T1000 (cell line): ENCODE data around the gene MYNN.
"Not testable (repeated sequence)": the region's sequence is repeated elsewhere in the genome, so short reads cannot be mapped to it uniquely, and the experiment has no call there.

Source experiments
- DNase-seq: peaks from one replicate; lab custom pipeline; 2025; ENCODE audit warnings: mixed read lengths; lab: John Stamatoyannopoulos, UW

Gene MYNN

DNA sequence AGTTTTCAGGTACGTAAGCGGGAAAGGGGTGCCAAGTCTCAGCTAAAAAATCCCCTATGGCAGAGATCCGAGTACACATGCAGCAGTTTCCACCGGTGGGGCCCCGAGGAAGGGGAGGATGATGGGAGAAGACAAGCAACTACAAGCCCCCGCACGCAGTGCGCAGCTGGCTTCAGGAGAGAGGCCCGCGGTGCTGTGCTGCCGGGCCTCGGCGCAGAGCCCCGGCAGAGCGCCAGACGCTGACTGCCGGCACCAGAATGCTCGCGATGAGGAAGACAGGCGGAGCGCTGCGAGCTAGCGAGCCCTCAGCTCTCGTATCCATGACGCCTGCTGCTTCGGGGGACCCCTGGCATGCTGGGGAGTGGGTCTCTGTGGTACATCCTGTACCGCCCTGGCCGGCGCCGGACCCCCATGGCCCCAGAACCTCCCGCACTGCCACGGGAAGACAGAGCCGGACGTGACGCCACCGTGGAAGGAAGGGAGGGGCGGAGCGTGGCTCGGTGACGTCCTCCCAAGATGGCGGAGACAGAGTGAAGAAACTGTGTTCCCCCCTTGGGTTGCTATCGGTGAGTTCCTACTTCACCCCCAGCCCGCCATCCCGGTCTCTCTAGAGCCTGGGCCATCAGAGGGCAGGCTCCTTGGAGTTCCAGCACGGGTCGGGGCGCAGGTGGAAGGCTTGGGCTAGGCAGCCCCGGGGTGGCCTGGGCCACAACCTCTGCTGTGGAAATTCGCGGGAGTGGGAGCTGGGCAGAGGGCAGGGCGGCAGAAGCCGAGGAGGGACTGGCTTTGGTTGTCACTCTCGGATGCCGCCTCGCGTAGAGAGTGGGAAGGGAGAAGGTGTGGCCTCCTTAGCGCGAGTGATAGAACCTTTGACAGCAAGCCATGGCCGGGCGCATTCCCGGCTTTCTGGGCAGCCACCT lies at the start of gene MYNN:
Gene MYNN, plus strand, starts transcription at position 500 of the 920 bp plus-strand sequence. CDS start 900 bp downstream, outside the sequence.
- peak; percentile 79 for DNase-seq

DNA sequence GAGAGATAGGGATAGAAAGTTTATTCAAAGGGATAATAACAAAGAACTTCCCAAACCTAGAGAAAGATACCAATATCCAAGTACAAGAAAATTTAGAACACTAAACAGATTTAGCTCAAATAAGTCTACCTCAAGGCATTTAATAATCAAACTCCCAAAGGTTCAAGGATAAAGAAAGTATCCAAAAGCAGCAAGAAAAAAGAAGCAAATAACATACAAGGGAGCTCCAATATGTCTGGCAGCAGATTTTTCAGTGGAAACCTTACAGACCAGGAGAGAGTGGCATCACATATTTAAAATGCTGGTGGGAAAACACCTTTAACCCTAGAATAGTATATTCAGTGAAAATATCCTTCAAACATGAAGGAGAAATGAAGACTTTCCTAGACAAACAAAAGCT lies 41.3 kb upstream of the MYNN start:
- not testable (repeated sequence) for DNase-seq

DNA sequence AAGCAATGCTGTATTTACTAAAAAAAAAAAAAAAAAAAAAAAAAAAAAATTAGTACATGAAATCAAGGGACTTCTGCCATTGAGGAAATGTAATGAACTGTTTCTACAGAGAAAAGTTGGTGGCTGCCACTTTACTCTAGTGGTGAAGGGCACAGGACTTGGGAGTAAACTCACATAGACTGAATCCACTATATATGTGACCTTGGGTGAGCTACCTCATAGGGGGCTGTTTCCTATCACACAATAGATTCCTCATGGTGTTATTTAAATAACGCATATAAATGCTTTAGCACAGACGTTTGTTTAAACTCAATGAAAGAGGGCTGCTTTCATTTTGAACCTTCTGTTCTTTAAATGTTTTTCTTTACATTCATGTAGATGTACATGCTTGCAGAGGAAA lies 34.1 kb upstream of the MYNN start:
- no peak for DNase-seq

DNA sequence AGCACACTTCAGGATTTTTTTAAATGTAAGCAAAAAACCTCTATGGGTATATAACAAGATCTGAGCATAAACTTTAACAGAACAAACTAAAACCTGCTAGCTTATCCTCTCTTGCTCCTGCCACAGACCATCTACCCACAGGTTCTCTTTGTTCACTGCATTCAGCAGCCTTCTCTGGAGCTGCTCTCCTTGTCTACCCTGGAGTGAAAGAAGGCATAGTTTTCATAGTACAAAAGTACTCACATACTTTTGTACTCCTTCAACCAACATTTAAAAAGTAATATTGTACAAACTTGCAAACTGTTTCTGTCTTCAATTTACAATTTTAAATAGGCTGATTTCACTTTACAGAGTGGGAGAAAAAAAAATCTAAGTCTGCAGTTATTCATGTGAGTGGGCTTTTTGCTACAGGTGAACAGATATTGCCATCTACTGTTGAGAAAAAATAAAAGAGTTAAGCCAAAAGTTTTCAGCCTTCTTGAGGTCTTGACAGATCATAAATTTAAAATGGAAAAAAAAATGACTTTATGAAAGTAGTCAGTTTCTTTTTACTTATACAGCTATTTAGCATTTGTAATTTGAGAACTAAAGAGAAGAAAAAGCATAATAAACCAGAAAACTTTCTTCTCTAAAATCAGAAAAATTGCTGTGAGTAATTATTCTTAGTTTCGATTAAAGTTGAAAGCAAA lies 28.7 kb upstream of the MYNN start:
- no peak for DNase-seq

DNA sequence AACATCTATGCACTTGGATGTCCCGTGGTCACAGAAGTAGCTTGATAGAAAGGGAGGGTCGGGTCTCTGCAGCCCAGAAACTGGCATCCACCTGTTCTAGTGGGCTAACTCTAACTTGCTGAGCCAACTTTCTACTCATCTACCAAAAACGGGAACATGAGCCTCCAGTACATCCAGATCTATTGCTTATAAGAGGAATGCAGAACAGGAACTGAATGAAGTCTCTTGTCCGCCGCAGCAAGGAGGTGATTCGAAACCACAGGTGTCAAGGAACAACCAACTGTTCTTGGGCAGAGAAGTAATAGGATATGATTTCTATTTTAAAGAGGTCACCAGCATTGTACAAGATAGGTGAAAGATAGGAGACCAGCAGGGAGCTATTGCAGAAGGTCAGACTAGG lies 26.3 kb upstream of the MYNN start:
- DNase-seq = no peak

DNA sequence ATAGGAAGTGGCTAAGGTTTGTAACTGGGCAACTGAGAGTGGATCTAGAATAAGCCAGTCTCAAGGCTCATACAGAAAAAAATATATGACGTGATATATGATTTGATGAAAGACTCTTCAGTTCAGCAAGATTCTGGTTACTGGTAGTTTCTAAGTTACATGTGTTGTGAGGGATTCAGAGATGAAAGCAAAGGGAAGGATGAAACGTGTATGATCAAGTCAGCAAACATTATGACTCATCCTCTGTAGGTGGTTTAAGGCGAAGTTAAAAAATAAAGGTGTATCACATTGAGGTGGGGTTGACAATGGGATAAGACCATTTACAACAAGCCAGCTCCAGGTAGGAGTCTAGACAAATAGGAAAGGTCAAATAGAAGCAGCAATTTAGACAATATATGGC lies 24.5 kb upstream of the MYNN start:
- DNase-seq = no peak

DNA sequence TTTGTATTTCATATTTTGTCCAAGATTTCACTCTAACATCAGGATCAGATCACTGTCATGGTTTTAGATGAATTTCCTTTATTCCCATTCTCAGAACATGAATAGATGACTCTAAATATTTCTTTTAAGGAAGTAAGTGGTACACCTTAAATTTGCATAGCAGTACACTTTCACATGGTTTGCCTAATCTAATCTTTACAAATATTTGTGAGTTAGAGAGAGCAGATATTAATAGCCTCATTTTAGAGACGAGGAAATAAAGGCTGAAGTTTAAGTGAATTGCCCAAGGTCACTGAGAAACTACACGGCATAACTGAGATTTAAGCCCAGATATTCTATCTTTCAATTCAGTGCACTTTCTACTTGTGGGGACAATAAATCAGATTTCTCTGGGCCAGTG lies 22.5 kb upstream of the MYNN start:
- DNase-seq = no peak

DNA sequence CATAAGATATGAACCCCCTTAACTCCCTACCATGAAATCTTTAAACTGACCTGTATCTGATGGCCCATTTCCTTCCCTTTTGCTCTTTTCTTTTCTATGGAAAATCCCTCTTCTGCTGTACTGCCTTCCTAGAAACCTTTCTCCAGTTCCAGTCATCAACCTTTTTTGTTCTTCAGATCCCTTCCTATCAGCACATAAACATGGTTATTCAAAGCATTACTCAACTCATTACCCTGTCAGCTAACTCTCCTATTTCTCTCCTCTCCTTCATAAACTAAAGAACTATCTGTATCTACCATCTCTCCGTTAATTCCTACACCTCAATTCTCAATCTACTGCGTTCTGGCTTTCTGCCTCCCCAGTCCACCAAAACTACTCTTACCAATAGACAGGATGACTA lies 21.3 kb upstream of the MYNN start:
- DNase-seq = no peak

DNA sequence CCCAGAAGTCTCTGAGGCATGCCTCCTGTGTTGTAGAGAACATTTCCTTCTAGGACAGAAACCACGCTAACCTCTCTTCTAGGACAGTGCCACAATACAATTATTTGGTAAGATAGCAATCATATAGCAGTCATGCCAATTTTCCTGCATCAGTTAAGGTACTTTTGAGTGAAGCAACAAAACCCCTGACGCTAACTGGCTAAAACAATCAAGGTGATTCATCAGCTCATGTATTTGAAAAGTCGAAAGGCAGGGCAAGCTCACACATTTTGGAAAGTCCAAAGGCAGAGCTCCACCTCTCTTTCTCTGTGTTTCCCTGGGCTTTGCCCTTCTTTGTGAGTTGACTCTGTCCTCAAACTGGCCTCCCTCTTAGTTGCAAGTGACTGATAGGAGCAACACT lies 18.5 kb upstream of the MYNN start:
- DNase-seq = no peak

DNA sequence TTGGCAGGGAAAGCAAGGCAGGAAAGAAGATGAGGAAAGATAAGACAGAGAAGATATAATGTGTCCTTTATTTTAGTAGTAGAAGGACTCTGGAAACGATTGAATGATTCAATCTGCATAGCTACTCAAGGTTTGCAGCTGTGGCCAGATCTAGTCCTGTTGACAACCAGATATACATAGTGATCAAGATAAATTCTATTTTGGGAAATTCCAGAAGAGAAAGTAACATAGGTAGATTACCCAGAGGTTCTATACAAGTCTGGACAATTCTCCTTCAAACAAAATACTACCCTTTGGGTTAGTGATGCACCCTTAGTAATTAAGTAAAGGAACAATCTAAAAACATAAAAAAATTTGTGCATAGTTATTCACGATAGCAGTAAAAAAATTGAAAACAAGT lies 17.7 kb upstream of the MYNN start:
- no peak for DNase-seq

DNA sequence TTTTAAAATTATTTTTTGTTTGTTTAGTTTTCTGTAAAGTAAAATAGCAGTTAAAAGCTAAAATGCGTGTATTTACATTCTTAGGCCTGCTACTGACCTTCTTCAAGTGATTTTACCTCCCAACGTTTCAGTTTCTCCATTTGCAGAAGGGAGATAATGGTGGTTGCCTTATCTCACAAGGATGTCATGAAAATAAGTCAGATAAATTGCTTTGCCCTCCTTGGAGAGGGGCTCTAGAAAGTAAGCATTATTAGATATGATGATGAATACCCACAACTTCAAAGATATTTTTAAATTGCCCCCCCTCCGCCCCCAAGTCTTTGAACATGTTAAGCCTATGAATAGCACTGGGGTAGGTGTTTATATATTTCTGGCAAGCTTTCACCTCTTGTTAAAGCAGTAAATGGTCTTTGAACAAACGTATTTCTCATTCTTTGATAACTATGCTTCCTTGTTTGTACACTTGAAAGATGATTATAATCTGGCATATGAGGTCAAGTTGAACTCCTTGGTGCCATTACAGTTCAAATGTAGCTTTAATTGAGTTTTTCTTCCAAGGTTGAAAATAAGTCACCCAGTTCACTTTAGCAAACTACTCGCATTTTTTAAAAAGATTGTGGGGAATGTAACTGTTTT lies 14.7 kb upstream of the MYNN start:
- no peak for DNase-seq

DNA sequence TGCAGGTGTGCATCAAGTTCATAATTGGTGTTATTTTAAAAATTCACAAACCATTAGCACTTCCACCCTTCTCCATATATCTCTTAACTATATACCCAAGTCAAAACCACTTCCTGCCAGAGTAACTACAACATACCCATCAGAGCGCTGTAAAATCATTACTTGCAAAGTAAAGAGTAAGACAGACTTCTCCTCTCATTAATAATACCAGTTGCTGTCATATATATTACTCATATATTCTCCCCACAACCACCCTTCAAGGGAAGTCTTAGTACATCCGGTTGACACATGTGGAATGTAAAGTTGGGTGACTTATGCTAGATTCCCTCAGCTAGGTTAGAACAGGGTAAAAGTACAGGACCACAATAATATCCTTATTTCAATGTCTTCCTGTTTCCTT lies 13.9 kb upstream of the MYNN start:
- DNase-seq = no peak

DNA sequence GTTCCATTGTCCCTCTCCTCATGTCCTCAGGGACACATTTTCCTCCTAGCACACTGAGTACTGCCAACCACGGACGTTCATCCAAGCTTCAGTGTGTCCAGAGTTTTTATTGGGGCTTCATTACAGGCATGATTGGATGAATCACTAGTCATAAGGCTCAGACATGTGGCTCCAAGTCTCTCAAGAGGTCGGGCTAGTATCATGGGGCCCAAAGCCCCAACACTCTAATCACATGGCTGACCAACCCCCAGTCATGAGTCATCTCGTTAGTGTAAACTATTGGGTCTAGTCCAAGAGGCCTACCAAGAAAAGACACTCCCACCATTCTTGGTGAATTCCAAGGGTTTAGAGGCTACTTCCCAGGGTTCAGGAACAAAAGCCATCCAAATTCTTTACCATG lies 12.7 kb upstream of the MYNN start:
- DNase-seq = peak; percentile 73

DNA sequence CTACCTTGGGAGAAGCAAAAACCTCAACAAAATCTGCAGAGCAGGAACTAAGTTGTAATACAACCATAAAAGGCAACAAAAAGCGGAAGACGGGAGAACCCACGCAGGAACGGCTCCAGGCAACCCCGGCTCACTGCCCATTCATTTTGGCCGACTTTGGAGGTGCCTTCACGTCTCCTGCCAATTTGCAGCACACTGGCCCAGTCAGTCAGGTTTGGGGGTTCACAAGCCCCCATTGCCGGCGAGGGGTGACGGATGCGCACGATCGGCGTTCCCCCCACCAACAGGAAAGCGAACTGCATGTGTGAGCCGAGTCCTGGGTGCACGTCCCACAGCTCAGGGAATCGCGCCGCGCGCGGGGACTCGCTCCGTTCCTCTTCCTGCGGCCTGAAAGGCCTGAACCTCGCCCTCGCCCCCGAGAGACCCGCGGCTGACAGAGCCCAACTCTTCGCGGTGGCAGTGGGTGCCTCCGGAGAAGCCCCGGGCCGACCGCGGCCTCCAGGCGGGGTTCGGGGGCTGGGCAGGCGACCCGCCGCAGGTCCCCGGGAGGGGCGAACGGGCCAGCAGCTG lies 8.8 kb upstream of the MYNN start:
- DNase-seq = no peak

DNA sequence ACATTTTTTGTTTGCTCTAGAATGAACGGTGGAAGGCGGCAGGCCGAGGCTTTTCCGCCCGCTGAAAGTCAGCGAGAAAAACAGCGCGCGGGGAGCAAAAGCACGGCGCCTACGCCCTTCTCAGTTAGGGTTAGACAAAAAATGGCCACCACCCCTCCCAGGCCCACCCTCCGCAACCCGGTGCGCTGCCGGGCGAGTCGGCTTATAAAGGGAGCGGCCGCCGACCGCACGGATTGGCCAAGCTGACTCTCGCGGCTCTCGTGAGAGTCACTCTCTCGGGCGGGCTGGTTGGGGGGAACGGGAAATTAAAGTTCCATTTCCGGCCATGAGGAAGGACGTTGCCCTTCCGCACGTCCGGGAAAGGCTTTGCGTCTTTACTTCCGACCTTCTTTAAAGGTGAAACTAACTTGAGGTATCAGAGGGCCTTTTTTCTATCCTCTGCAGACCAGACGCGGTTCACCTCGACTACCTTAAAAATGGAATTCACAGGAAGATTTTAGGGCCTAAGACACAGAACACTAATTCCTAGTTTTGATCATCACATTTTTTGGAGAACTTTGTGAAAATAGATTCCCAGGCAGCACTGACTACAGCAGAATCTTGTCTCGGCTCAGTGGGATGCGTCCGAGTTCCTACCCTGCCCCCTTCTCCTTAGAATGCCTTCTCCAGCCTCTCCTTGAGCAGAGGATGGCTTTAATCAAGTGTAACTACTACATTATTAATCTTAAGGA lies 8.1 kb upstream of the MYNN start, which contains the start of gene TERC:
Gene TERC, minus strand, starts transcription at position 179 of the 731 bp plus-strand sequence.
- peak; percentile 87 for DNase-seq

DNA sequence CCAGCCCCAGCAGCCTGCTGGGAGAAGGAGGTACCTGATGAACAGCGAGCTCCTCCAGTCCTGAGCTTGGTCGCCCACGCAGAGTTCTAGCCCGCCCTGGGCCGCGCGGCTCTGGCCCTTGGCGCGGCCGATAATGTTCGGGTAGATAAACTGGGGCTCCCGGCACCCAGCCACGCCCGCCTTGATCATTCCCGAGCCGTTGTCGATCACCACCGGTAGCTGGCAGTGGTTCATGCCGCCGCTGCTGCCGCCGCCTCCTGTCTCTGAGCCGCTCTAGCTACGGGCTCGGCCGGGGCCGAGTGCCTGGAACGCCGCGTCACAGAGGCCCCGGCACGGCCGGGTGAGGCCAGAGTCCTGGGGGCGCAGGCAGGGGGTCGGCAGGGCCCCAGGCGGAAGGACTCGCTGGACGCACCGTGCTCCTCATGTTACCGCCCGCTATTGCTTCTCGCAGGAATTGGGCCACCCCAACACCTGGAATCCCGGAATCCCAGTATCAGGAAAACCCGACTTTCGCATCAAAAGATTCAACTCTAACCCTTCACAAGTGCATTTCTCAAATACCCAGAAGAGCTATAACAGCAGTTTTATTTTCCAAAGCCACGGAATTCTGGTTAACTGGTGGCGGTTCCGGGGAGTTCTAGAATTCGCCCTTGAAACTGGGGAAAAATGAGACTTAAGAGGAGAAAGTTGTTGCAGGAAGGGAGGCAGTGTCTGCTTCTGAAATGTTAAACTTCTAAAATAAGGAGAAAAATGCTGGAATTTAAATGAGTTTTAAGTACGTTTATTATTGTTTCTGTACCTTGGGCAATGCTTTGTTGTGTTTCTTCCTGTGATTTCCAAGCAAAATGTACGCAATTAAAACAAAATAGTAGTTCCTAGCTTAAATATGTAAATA lies 3.7 kb upstream of the MYNN start, which contains the start of gene ACTRT3:
Gene ACTRT3, minus strand, starts transcription at position 275 of the 895 bp plus-strand sequence. Its CDS starts 41 bp downstream, at position 234.
- DNase-seq = peak; percentile 35

DNA sequence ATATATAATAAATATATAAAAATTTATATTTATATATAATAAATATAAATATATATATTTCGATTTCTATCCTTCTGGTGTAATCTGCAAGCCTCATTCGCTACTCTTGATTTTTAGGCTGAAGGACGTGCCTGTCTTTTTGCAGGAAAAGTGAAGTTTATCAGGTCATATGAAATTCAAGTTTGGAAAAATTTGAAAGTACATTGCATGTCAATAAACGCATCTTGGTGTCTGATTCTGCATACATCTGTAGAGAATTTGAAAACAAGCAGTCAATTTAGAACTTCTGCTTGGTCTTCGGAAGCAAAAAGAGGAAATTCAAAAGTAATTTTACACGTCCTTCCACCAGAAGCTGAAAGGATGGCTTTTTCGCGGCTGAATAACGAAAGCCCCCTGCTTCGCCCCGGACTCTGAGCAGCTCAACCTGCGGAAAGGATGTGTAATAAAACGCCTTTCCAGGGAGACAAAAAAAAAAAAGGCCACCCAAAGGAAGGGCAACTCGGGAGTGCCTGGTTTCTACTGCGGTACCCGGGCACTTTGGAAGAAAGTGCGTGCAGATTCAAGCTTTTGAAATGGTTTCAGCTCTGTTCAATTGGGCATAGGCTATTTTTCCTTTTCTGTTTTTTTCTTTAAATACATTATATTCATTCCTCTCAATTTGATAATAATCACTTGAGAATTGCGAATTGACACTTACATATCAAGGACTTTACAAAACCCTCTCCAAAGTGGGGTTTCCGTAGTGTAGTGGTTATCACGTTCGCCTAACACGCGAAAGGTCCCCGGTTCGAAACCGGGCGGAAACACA lies 1.5 kb upstream of the MYNN start:
- DNase-seq = peak; percentile 60

DNA sequence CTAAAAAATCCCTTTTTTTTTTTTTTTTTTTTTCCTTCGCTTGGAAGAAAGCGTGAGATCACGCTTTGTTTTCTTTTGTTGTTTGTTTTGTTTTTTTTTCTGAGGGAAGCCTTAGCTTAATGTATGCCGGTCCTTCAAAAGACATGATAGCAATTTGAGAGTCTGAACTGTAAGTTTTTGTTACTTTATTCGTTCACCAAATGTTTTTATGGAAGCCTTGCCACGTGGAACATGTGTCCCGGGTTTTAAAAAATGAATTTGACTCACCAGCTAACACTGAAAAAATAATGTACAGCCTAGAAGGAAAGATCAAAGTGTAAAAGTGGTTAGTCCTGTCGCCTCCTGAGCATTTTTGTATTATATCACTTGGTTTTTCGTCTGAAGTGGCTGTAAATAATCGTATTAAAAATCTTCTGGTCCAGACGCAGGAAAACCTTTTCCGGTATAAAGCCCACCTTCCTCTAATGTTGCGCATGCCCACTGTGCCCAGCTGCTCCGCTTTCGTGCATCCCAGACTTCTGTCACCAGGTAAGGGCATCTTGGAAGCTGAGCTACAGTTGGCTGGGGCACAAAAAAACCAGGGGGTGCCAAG lies 795 bp upstream of the MYNN start:
- peak; percentile 35 for DNase-seq

DNA sequence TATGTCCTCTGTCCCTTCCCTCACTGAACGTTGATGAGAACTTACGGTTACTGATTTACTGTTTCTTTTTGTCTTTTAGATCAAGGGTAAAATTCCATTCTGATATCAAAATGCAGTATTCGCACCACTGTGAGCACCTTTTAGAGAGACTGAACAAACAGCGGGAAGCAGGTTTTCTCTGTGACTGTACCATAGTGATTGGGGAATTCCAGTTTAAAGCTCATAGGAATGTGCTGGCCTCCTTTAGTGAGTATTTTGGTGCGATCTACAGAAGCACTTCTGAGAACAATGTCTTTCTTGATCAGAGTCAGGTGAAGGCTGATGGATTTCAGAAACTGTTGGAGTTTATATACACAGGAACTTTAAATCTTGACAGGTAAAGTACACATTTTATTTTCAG lies 990 bp downstream of the MYNN start:
- no peak for DNase-seq
